Effector memory CD4-positive, alpha-beta T cell (primary cell): ENCODE results near the gene PROSER1.

Source experiments
- DNase-seq, 3 donors: peaks; one replicate each; pipeline ENCODE4 v3.0.0-alpha.2; 2020
- H3K27ac ChIP-seq: 2 replicates; pipeline ENCODE4 v1.7.0; 2013; ENCODE audit warnings: mild to moderate bottlenecking, low read length, moderate library complexity; ENCODE audit not compliant: insufficient read depth, poor library complexity, severe bottlenecking
- H3K27me3 ChIP-seq: replicated peaks from 2 replicates; pipeline ENCODE4 v1.7.0; 2013; ENCODE audit warnings: mild to moderate bottlenecking, low read length; ENCODE audit not compliant: insufficient read depth, control insufficient read depth, poor library complexity, severe bottlenecking
- H3K36me3 ChIP-seq: 2 replicates; pipeline ENCODE4 v1.7.0; 2013; ENCODE audit warnings: mild to moderate bottlenecking, low read length, moderate library complexity; ENCODE audit not compliant: control insufficient read depth, insufficient read depth
- H3K4me1 ChIP-seq: 2 replicates; pipeline ENCODE4 v1.7.0; 2013; ENCODE audit warnings: low read length, mild to moderate bottlenecking; ENCODE audit not compliant: control insufficient read depth, insufficient read depth, poor library complexity, severe bottlenecking
- H3K4me3 ChIP-seq: 2 replicates; pipeline ENCODE4 v1.7.0; 2013; ENCODE audit warnings: low read length, low read depth, mild to moderate bottlenecking; ENCODE audit not compliant: insufficient read depth, poor library complexity, severe bottlenecking
- H3K9me3 ChIP-seq: 2 replicates; pipeline ENCODE4 v1.7.0; 2013; ENCODE audit warnings: mild to moderate bottlenecking, low read length, moderate library complexity; ENCODE audit not compliant: control insufficient read depth

The PROSER1 gene

GRCh38 chr13:38967446-38967845, 70.4 kb downstream of the PROSER1 start:
- H3K4me3 ChIP-seq: no peak overlapping the region

DNA sequence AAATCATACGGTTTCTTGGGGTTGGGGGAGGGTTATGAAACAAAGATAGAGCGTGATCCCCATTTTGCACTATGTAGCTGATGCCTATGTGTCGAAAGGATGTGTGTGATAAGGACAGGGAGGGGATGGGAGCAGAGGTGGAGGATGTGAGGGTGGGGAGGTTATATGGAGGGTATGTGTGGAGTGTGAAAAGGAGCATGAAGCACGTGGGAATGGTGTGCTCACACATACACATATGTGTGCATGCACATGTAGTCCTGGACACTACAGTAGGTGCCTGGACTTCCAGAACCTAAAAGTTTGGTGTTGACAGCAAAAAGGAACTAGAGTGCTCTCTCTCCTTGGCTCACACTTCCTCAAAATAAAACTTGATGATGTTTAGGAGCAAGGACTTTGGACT, 72.6 kb downstream of the PROSER1 start:
- Histone ChIP-seq H3K4me3 (no peak overlapping the region), H3K36me3 (no peaks in the 10 kb centered on the region), H3K27me3 (no peaks in the 10 kb centered on the region), H3K4me1 (no peaks in the 10 kb centered on the region), H3K27ac (no peak overlapping the region), H3K9me3 (no peaks in the 10 kb centered on the region)
- no peak for DNase-seq

More at GRCh38 chr13:38967446-38967845, 70.4 kb downstream of the PROSER1 start:
- H3K27ac ChIP-seq: no peak overlapping the region
- H3K9me3 ChIP-seq: no peaks in the 10 kb centered on the region
- no peak for DNase-seq
- H3K36me3 ChIP-seq: no peaks in the 10 kb centered on the region
- no peaks in the 10 kb centered on the region for H3K4me1 ChIP-seq
- H3K27me3 ChIP-seq: no peaks in the 10 kb centered on the region

DNA sequence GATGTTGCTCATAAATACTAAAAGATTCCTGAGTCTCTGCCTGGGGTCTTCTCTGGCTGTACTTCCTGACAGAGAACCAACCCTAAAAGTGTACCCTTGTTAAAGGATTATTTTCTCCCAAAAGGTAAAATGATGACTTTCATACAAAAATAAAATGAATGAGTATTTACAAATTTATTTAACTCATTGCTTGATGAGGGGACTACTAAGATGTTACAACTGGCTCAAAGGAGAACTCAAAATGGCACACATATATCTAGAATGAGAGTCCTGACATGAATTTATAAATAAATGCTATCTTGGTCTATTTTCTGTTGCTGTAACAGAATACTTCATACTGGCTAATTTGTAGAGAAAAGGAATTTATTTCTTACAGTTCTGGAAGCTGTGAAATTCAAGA, 77.7 kb downstream of the PROSER1 start:
- no peaks in the 10 kb centered on the region for H3K36me3 ChIP-seq
- H3K4me3 ChIP-seq: no peak overlapping the region
- H3K9me3 ChIP-seq: no peaks in the 10 kb centered on the region
- H3K4me1 ChIP-seq: no peaks in the 10 kb centered on the region
- H3K27ac ChIP-seq: no peak overlapping the region
- DNase-seq: no peak
- no peaks in the 10 kb centered on the region for H3K27me3 ChIP-seq
